HG02588 (cell line): ENCODE measurements around the gene SLC6A19.
"Not testable (repeated sequence)": the region's sequence is repeated elsewhere in the genome, so short reads cannot be mapped to it uniquely, and the experiment has no call there.

Experiments used
- ATAC-seq: cut with Tn5 transposase; IDR thresholded peaks from one replicate; pipeline ENCODE4 v1.9.1; 2021; ENCODE audit warnings: mild to moderate bottlenecking, moderate library complexity; ENCODE audit not compliant: unreplicated experiment

Gene SLC6A19

GRCh38 chr5:1201327-1202025 is at the start of gene SLC6A19:
Gene SLC6A19 (plus strand): TSS chr5:1201595. CDS start chr5:1201651, 56 bp downstream.
- no peak for ATAC-seq

- ATAC-seq = no peak
Measured at GRCh38 chr5:1152156-1152555, 49.2 kb upstream of the SLC6A19 start.

GRCh38 chr5:1152771-1153282 is 48.6 kb upstream of the SLC6A19 start:
- no peak for ATAC-seq

- ATAC-seq = no peak
Measured at GRCh38 chr5:1153428-1153827, 48.0 kb upstream of the SLC6A19 start.

- no peak for ATAC-seq
Measured at GRCh38 chr5:1155191-1156032, 46.0 kb upstream of the SLC6A19 start.

- no peak for ATAC-seq
Measured at GRCh38 chr5:1156033-1156753, 45.2 kb upstream of the SLC6A19 start.

- ATAC-seq = no peak
Measured at GRCh38 chr5:1156754-1157460, 44.5 kb upstream of the SLC6A19 start.

GRCh38 chr5:1157461-1157986 is 43.9 kb upstream of the SLC6A19 start:
- not testable (repeated sequence) for ATAC-seq

- ATAC-seq = no peak
Measured at GRCh38 chr5:1158647-1159340, 42.6 kb upstream of the SLC6A19 start.

GRCh38 chr5:1159341-1159675 is 42.1 kb upstream of the SLC6A19 start:
- no peak for ATAC-seq

GRCh38 chr5:1159774-1160406 is 41.5 kb upstream of the SLC6A19 start:
- ATAC-seq = no peak

- ATAC-seq = no peak
Measured at GRCh38 chr5:1161108-1161832, 40.1 kb upstream of the SLC6A19 start.

- ATAC-seq = no peak
Measured at GRCh38 chr5:1161833-1162229, 39.6 kb upstream of the SLC6A19 start.

GRCh38 chr5:1162276-1162675 is 39.1 kb upstream of the SLC6A19 start:
- no peak for ATAC-seq

GRCh38 chr5:1162751-1163150 is 38.6 kb upstream of the SLC6A19 start:
- ATAC-seq = no peak

- ATAC-seq = no peak
Measured at GRCh38 chr5:1163366-1163765, 38.0 kb upstream of the SLC6A19 start.

GRCh38 chr5:1163879-1164278 is 37.5 kb upstream of the SLC6A19 start:
- no peak for ATAC-seq

- ATAC-seq = no peak
Measured at GRCh38 chr5:1164696-1165630, 36.4 kb upstream of the SLC6A19 start.
